B cell (primary cell): ENCODE measurements around the gene DYNC1I1. TPM values are rescaled to one million over a fixed set of nuclear protein-coding genes. Genes with fewer than 3 reads are reported as not detected.

Experiments used
- ATAC-seq: fragments of 200-7000 bp; cut with Tn5 transposase; one replicate; pipeline ENCODE4 v1.10.0; 2021; ENCODE audit warnings: low read depth, mild to moderate bottlenecking, moderate number of reproducible peaks, moderate library complexity
- CTCF ChIA-PET: fragments of 350-600 bp; sonication (Branson Sonifier 250); formaldehyde crosslinking; loops from one replicate; lab custom pipeline; 2021; ENCODE audit warnings: antibody characterized with exemption, inconsistent platforms; lab: Charles Lee
- POLR2A ChIA-PET: fragments of 350-600 bp; sonication (Branson Sonifier 250); formaldehyde crosslinking; loops from one replicate; lab custom pipeline; 2021; ENCODE audit warnings: antibody characterized with exemption; lab: Charles Lee
- DNase-seq: peaks from one replicate; pipeline ENCODE4 v3.0.0; 2013
- H2AFZ ChIP-seq: 2 replicates; pipeline ENCODE4 v1.6.1; 2012; ENCODE audit warnings: mild to moderate bottlenecking, low read depth, low read length; ENCODE audit not compliant: insufficient read depth, poor library complexity, severe bottlenecking
- H3K27ac ChIP-seq, 2 donors: 1 replicate in 1 of 2; 2 replicates in 1 of 2; pipeline ENCODE4 v1.5.1; 2012 to 2013; ENCODE audit warnings: low read length in 2 of 2, mild to moderate bottlenecking in 2 of 2, moderate library complexity in 1 of 2
- H3K27me3 ChIP-seq, 4 experiments: fragments of 200-600 bp in 1 of 4; sonication (generic) in 1 of 4; replicated peaks in 1 of 4; 1 replicate in 2 of 4; 2 replicates in 2 of 4; pipeline versions ENCODE4 v1.6.1 to v1.7.0; 2013 to 2016; ENCODE audit warnings: low read length in 3 of 4, mild to moderate bottlenecking in 2 of 4, mixed read lengths in 1 of 4, moderate library complexity in 1 of 4; ENCODE audit not compliant: insufficient read depth in 4 of 4, control insufficient read depth in 3 of 4; ENCODE audit errors: control extremely low read depth in 1 of 4
- H3K36me3 ChIP-seq, 2 experiments: replicated peaks in 1 of 2; 1 replicate in 1 of 2; 2 replicates in 1 of 2; pipeline versions ENCODE4 v1.6.1 to v1.7.1; 2013; ENCODE audit warnings: low read length in 1 of 2; ENCODE audit not compliant: insufficient read depth in 2 of 2, control insufficient read depth in 1 of 2; ENCODE audit errors: control extremely low read depth in 1 of 2, extremely low read depth in 1 of 2
- H3K4me1 ChIP-seq, 2 donors: fragments of 200-600 bp in 1 of 2; sonication (generic) in 1 of 2; 1 replicate in 1 of 2; 2 replicates in 1 of 2; pipeline versions ENCODE4 v1.5.1 to v1.6.1; 2013 to 2017; ENCODE audit warnings: low read length in 2 of 2; ENCODE audit not compliant: control insufficient read depth in 2 of 2, insufficient read depth in 2 of 2
- H3K4me2 ChIP-seq: replicated peaks from 2 replicates; pipeline ENCODE3; 2012; ENCODE audit warnings: mild to moderate bottlenecking, low read depth, low read length; ENCODE audit not compliant: poor library complexity, severe bottlenecking
- H3K4me3 ChIP-seq, 5 experiments: fragments of 200-600 bp in 1 of 5; sonication (generic) in 1 of 5; 1 replicate in 3 of 5; 2 replicates in 2 of 5; pipeline versions ENCODE4 v1.5.1 to v1.7.0; 2011 to 2016; ENCODE audit warnings: low read length in 4 of 5, mild to moderate bottlenecking in 4 of 5, low read depth in 2 of 5, control low read depth in 1 of 5, moderate library complexity in 1 of 5; ENCODE audit not compliant: insufficient read depth in 1 of 5; ENCODE audit errors: control extremely low read depth in 1 of 5, extremely low read depth in 1 of 5
- H3K79me2 ChIP-seq: fragments of 200-600 bp; sonication (generic); one replicate; pipeline ENCODE4 v1.6.0; 2016; ENCODE audit warnings: low read length; ENCODE audit not compliant: control insufficient read depth, insufficient read depth
- H3K9ac ChIP-seq: fragments of 200-600 bp; sonication (generic); 2 replicates; pipeline ENCODE4 v1.6.1; 2017; ENCODE audit warnings: mild to moderate bottlenecking, low read length, moderate library complexity
- H3K9me3 ChIP-seq, 3 donors: one replicate each; pipeline versions ENCODE4 v1.6.1 to v1.7.1; 2013; ENCODE audit warnings: low read length in 2 of 3; ENCODE audit not compliant: control insufficient read depth in 2 of 3, insufficient read depth in 1 of 3; ENCODE audit errors: control extremely low read depth in 1 of 3
- H4K20me1 ChIP-seq: 2 replicates; pipeline ENCODE4 v1.6.0; 2012; ENCODE audit warnings: mild to moderate bottlenecking, low read length; ENCODE audit not compliant: insufficient read depth, control insufficient read depth, poor library complexity, severe bottlenecking
- H3K27ac Mint-ChIP-seq: one replicate; pipeline ENCODE4 v1.8.0; 2021; ENCODE audit warnings: mixed read lengths
- H3K27me3 Mint-ChIP-seq: one replicate; pipeline ENCODE4 v1.8.0; 2021; ENCODE audit warnings: mixed read lengths
- H3K4me1 Mint-ChIP-seq: one replicate; pipeline ENCODE4 v1.8.0; 2021; ENCODE audit warnings: mixed read lengths
- H3K4me3 Mint-ChIP-seq: one replicate; pipeline ENCODE4 v1.8.0; 2021; ENCODE audit warnings: mixed read lengths
- H3K9me3 Mint-ChIP-seq: one replicate; pipeline ENCODE4 v1.8.0; 2022; ENCODE audit warnings: mixed read lengths; ENCODE audit not compliant: insufficient read depth
- EZH2 ChIP-seq: IDR thresholded peaks from 2 replicates; pipeline ENCODE4 v1.6.1; 2012; ENCODE audit warnings: borderline replicate concordance, low read depth, mild to moderate bottlenecking, moderate library complexity, low read length; ENCODE audit not compliant: insufficient read depth, poor library complexity, severe bottlenecking
- WGBS: methylation state at CpG from one replicate; pipeline ENCODE4 v1.1.5; 2013; ENCODE audit warnings: missing lambda C conversion rate; ENCODE audit not compliant: insufficient coverage; 5-methylcytosine and 5-hydroxymethylcytosine counted together
- intact Hi-C: fragments of 100-400 bp; cut with micrococcal nuclease; formaldehyde crosslinking; loops from one replicate; pipeline ENCODE4 v1.10.0; 2022
- polyA plus RNA-seq: library from polyadenylated mRNA; depleted of rRNA; stranded (reverse); fragments of >200 nt; gene quantifications from 2 replicates; pipeline ENCODE4 v1.2.3, GENCODE V29; 2012
- total RNA-seq, 2 donors: library from RNA; stranded (reverse); fragments of 120-200 nt in 1 of 2; gene quantifications; 1 replicate in 1 of 2; 2 replicates in 1 of 2; pipeline versions ENCODE4 v1.2.3 to v1.2.4, GENCODE V29; 2013 to 2022
- TF ChIP-seq, protein P1 (sequence below): fragments of 200-600 bp; IDR thresholded peaks from one replicate; pipeline ENCODE4 v1.8.0; 2022; ENCODE audit warnings: antibody characterized with exemption, mild to moderate bottlenecking

DYNC1I1 gene
- total and polyA plus RNA-seq, 2 donors (not counting 1 experiment from before 2014, with no cell fraction given): not detected

- Histone ChIP-seq H3K9ac (no peak overlapping the region), H3K36me3 (no peaks in the 10 kb centered on the region), H3K4me2 (no peak overlapping the region), H3K27ac (no peak overlapping the region), H3K4me1 (no peaks in the 10 kb centered on the region), H3K79me2 (no peaks in the 10 kb centered on the region), H4K20me1 (no peaks in the 10 kb centered on the region), H3K27me3 (no peaks in the 10 kb centered on the region), H2AFZ (no peak overlapping the region), H3K4me3 (no peak overlapping the region), H3K9me3 (no peaks in the 10 kb centered on the region)
- H3K27me3 Mint-ChIP-seq: no peaks in the 10 kb centered on the region
- DNase-seq (no peak), ATAC-seq (no peak)
- no peak overlapping the region for H3K27ac Mint-ChIP-seq
- H3K4me3 Mint-ChIP-seq: no peak overlapping the region
- H3K9me3 Mint-ChIP-seq: no peaks in the 10 kb centered on the region
- TF ChIP-seq, protein P1, sequence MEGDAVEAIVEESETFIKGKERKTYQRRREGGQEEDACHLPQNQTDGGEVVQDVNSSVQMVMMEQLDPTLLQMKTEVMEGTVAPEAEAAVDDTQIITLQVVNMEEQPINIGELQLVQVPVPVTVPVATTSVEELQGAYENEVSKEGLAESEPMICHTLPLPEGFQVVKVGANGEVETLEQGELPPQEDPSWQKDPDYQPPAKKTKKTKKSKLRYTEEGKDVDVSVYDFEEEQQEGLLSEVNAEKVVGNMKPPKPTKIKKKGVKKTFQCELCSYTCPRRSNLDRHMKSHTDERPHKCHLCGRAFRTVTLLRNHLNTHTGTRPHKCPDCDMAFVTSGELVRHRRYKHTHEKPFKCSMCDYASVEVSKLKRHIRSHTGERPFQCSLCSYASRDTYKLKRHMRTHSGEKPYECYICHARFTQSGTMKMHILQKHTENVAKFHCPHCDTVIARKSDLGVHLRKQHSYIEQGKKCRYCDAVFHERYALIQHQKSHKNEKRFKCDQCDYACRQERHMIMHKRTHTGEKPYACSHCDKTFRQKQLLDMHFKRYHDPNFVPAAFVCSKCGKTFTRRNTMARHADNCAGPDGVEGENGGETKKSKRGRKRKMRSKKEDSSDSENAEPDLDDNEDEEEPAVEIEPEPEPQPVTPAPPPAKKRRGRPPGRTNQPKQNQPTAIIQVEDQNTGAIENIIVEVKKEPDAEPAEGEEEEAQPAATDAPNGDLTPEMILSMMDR: no peak
- no peak for TF ChIP-seq EZH2
- ChIA-PET CTCF (interaction anchor here (0.8 kb wide), 1 partner anchor 51 kb away, joined by 4 read pairs; no protein-coding TSS in a partner anchor), POLR2A (no interaction called here)
- intact Hi-C loops: no loop called here
- H3K4me1 Mint-ChIP-seq: no peaks in the 10 kb centered on the region
- WGBS: 85% methylated on average over 3 of the region's 6 CpGs
Observed at GRCh38 chr7:95817866-95818640, 45.7 kb downstream of the DYNC1I1 start.

GRCh38 chr7:95820778-95821177 is 48.4 kb downstream of the DYNC1I1 start:
- Histone ChIP-seq H2AFZ (no peak overlapping the region), H3K27ac (no peak overlapping the region), H3K9me3 (no peaks in the 10 kb centered on the region), H3K4me3 (no peak overlapping the region), H3K79me2 (no peaks in the 10 kb centered on the region), H4K20me1 (no peaks in the 10 kb centered on the region), H3K27me3 (no peaks in the 10 kb centered on the region), H3K36me3 (no peaks in the 10 kb centered on the region), H3K4me1 (no peaks in the 10 kb centered on the region), H3K9ac (no peak overlapping the region), H3K4me2 (no peak overlapping the region)
- TF ChIP-seq EZH2: no peak
- TF ChIP-seq, protein P1: no peak
- POLR2A ChIA-PET: no interaction called here
- 100% methylated on average over 2 of the region's 7 CpGs for WGBS
- Mint-ChIP-seq H3K4me3 (no peak overlapping the region), H3K4me1 (no peaks in the 10 kb centered on the region), H3K27me3 (no peaks in the 10 kb centered on the region), H3K9me3 (no peaks in the 10 kb centered on the region), H3K27ac (no peak overlapping the region)
- ATAC-seq (no peak), DNase-seq (no peak)
- CTCF ChIA-PET: no interaction called here
- intact Hi-C loops: no loop called here
